Measurements from ENCODE around the gene CADM3.

- TF ChIP-seq CTCF (IDR thresholded peaks at IDR 0.05; ENCODE audit: borderline replicate concordance, extremely low read depth, low read length, poor library complexity, severe bottlenecking): no peak
- no peak for TF ChIP-seq EZH2 (IDR thresholded peaks at IDR 0.05; ENCODE audit: borderline replicate concordance, low read depth, low read length, severe bottlenecking)
These were observed 13.7 kb downstream of the CADM3 start for GRCh38 chr1:159185121-159185520.
